GM21786 (cell line): ENCODE measurements around the gene IGDCC3.

Source experiments
- ATAC-seq: cut with Tn5 transposase; IDR thresholded peaks from one replicate; pipeline ENCODE4 v1.9.1; 2021; ENCODE audit not compliant: unreplicated experiment

IGDCC3 gene

GRCh38 chr15:65377976-65378366, at the start of gene IGDCC3:
Gene IGDCC3, minus strand, starts transcription at chr15:65378002. Its CDS starts 214 bp downstream, at chr15:65377788.
- no peak for ATAC-seq

DNA sequence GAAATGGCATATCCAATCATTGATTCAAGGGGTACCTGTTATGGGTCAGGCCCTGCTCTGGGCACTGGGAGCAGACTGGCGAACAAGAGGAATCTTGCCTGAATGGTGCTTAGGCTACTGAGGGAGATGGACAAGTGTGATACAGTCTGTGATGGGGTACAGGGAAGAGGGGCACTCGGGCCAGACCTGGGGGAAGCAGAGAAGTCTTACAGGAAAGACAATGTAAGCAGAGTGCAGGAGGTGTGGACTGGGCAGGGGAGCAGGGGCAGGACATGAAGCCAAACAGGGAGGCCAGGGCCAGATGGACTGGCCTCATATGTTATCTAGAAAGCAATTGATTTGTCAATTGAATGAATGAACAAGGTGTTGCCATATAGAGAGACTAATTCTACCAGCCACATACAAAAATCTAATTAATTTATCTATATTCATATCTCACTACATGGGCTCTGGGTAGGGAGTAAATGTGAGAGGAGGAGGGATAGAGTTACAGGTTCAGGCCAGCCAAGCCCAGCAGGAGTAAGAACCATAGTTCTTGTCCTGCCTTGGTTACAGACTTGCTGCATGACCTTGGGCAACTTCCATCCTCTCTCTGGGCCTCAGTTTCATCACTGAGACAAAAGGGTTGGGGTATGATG, 48.5 kb upstream of the IGDCC3 start:
- ATAC-seq, result no peak

- ATAC-seq, result no peak
These were observed 46.9 kb upstream of the IGDCC3 start for GRCh38 chr15:65424683-65425082.

DNA sequence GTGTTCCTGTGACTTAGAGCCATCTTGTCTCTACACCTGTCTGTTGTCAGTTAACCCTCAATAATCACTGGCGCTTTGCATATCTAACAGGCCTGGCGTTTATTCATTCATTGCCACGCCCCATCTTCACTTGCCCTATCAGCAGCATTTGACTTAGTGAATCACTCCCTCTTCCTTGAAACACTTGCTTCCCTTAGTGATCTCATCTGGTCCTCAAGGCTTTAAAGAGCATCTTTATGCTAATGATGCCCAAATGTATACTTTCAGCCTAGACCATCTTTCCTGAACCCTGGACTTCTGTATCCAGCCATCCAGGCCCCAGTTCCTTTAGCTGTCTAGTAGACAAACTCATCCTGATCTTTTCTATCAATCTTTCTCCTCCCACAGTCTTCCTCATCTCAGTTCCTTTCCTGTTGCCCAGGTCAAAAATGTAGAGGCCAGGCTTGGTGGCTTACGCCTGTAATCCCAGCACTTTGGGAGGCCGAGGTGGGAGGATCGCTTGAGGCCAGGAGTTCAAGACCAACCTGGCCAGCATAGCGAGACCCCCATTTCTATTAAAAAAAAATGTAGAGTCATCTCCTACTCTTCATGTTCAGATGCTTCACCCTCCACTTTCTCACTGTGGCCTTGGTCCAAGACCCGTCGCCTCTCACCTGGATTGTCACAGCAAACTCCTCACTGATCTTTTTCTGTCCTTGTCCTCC, 46.3 kb upstream of the IGDCC3 start:
- no peak for ATAC-seq

DNA sequence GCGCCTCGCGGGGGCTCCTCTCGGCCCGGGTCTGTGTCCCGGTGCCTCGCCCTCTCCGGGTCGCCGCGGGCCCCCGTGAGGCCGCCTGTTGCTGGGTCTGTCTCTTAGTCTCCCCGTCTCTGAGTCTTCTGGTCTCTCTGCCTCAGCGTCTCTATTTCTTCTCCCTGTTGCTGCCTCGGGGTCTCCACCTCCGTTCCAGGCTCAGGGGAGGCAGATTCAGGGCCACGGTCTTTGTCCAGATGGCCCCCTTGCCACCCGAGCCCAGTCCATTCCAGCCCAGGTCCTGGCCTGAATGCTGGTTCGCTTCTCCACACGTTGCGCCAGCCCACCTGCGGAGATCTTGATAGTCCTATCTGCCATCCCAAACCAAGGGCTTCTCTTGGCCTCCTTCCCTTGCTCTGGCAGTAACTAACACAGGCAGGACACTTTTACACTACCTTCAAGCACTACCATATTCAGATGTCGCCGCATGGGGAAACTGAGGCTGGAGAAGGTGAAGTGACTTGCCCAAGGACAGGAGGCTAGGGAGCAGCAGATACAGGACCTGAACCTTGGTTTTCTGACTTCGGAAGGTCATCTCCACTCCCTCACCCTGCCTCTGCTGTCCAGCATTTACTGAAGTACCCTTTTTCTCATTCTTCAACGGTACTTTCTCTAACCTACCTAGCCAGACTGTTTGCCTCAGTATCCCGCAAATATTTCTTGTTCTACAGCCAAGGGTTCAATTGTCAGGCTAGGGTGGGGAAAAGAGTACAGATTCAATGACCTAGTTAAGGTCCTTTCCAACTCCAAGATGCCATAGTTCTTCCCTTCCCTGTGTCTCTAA, 45.6 kb upstream of the IGDCC3 start:
- no peak for ATAC-seq

DNA sequence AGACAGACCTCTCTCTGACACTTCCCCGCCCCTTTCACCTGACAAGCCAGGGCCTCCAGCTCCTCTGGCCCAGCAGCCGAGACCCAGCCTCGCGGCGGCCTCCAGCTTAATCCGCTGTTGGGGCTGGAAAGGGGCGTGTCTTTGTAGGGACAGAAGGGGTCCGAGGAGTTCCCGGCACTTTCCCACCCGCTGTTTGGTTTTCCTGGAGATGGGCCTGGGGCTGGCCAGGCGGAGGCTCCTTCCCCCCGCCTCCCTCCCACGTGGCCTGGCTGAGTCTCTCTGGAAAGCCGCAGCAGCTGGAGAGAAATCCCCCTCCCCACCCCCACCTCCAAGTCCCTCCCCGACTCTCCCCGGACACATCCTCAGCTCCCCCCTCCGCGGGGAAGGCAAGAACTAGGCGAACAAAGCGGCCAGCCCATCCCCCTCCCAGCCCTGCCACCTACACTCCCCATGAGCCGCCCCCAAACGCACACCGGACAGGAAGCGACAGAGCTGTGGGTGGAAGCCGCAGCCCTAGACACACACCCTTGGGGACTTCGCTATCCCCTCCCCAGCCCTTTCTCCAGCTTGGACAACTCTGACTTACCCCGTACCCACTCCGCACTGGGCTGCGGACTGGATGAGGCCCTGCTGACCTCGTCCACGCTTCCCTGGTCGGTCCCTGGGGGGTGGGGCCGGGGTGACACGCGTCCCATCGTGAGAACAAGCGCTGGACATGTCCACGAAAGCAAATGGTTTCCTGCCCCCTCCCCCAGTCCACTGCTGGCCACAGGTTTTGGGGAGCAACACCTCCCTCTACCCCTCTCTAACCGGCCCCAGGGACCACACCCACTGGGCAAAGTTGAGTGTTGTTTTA, 43.8 kb upstream of the IGDCC3 start:
- no peak for ATAC-seq

DNA sequence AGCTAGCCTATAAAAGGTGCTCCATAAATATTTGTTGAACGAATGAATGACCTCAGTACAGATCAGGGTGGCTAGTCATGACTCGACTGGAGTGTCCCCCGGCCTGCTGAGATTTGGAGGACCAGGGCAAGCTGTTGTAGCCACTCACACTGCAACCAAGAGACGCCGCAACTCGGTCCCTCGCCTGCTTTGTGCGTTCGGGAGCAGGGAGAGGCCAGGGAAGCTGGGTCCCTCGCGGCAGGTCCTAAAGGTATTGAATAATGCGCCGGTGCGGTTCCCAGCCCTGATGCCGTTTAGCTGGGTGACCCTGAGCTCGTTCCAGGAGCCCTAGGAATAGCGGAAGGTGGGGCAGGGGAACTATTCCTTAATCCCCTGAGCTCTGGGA, 43.2 kb upstream of the IGDCC3 start:
- no peak for ATAC-seq

DNA sequence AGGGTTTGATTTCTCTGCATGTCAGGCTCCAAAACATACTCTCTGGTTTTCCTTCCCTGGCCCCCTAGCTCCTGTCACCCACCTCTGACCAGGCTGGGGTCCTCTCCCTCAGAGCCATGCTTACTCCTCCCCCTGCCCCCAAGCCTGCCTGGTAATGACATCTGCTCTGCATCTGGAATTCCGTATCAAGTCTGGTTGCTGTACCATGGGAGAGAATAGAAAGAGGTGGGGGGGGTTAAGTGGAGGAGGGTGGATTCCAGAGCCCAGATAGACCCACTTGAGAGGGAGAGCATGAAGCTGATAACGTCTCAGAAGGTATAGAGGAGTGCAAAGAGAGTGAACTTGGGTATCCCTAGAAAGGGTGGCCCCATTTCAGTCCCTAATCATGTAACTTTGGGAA, 40.8 kb upstream of the IGDCC3 start:
- ATAC-seq, result no peak

DNA sequence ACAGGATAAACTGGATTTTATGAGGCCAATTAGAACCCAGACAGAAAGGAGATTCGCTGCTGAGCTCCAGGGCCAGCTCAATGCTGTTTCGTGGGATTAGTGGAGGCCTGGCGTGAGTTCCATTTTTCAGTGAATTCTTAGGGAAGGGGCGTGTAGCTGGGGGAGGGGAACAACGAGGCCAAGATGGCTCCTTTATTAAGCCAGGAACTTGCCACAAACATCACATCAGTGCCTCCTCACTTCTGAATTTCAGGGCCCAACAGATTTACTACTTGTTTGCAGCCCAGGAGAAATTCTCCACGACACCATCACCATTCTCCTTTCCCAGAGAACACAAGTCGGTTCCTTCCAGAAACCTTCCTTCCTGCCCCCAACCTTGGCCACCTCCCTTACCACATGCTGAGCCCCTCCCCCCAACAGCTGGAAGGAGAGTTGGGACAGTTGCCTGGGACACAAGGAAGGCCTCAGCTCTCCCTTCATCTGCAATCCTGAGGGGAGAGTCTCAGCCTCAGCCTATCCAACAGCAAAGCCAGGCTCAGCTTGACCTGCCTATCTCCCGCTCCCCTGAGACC, 39.1 kb upstream of the IGDCC3 start:
- no peak for ATAC-seq

GRCh38 chr15:65414841-65415621, 37.2 kb upstream of the IGDCC3 start:
- no peak for ATAC-seq

DNA sequence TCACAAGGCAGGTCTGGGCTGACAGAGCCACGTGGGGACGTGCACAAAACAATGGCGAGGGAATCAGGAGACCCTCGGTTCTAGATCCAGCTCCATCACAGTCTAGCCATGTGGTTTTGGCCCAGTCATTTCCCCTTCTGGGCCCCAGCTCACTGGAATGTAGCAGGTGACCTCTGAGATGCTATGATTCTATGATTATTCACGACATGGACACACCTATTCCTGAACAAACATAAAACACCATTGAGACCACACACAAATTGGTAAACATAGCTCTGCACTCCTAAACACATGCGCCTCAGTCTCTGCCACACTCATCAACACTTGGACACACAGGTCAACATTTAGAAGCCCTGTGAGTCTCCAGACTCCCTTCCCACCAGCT, 36.0 kb upstream of the IGDCC3 start:
- no peak for ATAC-seq

- ATAC-seq, result no peak
These were observed 35.4 kb upstream of the IGDCC3 start for GRCh38 chr15:65413051-65413759.

- ATAC-seq, result no peak
These were observed 34.8 kb upstream of the IGDCC3 start for GRCh38 chr15:65412556-65412955.

DNA sequence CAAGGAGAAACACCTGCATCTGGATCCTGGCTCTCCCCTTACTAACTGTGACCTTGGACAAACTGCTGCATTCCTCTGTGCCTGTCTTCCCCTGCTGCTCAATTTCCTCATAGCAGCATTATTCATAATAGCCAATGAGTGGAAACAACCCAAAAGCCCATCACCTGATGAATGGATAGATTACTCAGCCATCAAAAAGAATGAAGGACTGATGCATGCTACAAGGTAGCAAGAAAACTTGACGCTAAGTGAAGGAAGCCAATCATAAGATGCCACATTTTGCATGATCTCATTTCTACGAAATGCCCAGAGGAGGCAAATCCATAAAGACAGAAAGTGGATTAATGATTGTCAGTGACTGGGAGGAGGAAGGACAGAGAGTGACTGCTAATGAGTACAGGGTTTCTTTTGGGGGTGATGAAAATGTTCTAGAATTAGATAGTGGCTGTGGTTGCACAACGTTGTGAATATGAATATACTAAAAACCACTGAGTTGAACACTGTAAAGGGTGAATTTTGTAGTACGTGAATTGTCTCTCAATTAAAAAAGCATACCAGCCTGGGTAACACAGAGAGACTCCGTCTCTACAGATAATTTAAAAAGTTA, 33.8 kb upstream of the IGDCC3 start:
- no peak for ATAC-seq

DNA sequence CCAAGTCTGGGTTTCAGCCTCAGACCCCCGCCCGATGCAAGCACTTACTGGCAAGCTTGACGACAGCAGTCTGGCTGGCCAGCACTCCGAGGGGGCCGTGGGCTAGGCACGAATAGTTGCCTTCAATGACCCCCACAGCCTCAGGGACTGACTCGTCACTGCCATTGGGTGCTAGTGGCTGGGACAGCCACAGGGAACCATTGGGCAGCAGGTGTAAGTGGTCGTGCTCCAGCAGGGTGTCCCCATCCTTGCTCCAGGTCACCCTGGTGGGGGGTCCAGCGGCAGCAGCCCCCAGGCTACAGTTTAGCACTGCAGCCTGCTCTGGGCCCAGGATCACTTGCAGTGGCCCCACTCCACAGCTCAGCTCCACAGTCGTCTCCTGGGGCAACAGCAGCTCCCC, 33.2 kb upstream of the IGDCC3 start:
- ATAC-seq, result no peak

DNA sequence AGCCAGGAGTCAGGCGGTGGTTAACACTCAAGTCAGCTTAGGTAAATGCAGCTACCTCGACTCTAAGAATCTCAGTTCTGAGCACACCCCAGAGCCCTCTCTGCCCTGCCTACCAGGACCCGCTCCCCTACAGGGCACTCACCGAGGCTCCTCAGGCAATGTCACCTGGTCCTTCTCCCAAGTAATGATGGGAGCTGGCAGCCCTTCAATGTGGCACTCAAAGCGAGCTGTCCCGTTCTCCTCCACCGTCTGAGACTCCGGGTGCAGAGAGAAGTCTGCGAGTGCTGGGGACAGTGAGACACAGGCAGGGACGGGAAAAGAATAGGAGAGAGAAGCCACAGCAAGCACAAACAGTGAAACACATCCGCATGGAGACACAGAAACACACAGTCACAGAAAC, 32.2 kb upstream of the IGDCC3 start:
- no peak for ATAC-seq

DNA sequence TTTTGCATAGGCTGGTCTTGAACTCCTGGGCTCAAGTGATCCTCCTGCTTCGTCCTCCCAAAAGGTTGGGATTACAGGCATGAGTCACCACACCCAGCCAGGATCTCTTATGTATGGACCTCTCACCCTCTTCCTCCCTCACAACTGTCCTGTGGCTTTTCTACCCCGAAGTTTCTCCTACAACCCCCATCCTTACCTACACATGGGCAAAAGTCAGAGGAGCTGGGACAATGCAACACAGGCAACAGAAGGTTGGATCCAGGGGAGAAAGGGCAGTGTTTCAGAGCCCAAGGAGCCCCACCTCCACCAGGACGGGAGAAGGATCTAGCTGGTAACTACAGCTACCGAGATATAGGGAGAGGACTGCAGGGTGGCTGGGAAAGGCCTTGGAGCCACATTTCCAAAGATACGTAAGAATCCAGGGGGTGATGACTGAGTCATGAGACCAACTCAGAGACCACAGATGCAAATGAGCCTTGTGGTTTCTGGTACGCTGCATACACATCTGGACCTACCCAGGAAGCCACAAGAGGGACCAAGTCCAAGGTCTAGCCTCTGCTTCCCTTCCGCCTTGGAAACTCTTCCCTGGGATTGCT, 31.3 kb upstream of the IGDCC3 start:
- ATAC-seq, result no peak

DNA sequence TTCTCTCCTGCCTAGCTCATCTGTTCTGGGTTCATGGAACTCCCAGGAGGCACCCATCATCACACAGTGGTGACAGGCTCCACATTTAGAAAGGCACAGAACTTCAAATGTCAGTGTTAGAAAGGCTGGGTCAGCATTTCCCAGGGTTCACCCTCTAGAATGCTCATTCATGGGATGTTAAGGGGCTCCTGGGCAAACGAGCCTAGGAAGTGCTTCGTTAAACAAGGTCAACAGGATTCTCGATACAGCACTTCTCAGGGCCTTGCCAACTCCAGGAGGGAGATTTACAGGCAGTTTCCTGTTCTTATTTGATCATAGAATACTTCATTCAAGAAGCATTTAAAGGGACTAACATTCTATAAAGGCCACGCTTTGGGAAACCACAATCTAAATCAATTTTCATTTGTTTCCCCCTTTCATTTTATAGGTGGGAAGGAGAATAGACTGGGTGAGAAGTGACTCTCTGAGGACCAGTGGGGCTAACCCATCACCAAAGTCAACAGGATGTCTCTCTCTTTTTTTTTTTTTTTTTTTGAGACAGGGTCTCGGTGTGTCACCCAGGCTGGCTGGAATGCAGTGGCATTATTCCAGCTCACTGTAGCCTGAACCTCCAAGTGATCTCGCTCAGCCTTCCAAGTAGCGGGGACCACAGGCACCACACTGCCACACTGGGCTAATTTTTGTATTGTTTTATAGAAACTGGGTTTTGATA, 30.7 kb upstream of the IGDCC3 start:
- no peak for ATAC-seq
